ELF-1 (cell line): ENCODE data around the gene MS4A8.
A peak's percentile ranks its signal among the peaks of the same experiment; 100 is the strongest.
"Not testable (repeated sequence)": the region's sequence is repeated elsewhere in the genome, so short reads cannot be mapped to it uniquely, and the experiment has no call there.

Experiments
- DNase-seq: peaks from one replicate; pipeline ENCODE4 v3.0.0-alpha.2; 2016; ENCODE audit warnings: low read depth, low spot score

The MS4A8 gene, protein sequence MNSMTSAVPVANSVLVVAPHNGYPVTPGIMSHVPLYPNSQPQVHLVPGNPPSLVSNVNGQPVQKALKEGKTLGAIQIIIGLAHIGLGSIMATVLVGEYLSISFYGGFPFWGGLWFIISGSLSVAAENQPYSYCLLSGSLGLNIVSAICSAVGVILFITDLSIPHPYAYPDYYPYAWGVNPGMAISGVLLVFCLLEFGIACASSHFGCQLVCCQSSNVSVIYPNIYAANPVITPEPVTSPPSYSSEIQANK

DNA sequence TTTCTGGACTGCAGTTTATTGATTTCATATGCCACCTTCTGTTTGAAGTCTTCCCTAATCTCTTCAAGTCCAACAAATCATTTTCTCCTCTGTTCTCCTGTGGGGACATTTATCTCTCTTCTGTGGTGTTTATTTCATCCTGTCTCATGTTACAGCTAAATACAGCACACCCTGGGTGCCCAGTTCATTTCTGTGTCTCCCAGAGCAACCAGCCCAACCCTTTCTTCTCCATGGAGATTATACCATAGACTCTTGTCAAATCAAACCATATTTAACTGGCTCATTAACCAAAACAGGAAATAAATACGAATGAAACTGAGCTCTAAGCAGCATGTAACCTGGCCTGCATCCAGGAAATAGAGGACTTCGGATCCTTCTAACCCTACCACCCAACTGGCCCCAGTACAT, at the start of gene MS4A8:
Gene MS4A8 (plus strand): TSS at position 329 of the 408 bp plus-strand sequence. CDS start 1,249 bp downstream, outside the sequence.
- DNase-seq = no peak

DNA sequence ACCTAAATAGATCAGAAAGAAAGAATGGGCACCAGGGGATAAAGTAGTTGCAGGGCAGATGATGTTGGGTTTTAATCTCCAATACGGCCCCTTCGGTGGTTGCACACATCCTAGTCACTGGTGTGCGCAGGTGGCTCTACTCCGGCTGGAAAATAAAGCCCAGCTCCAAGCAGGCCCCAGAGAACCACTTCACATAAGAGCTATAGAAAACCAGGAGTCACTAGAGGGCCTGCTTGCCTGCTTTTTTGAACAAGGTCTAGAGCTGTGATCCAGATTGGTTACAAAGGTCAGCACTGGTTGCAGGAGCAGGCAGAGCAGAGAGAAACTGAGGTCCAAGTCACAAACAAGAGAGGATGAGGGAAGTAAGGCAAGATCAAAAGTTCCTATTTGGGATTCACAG, 41.5 kb upstream of the MS4A8 start:
- peak; percentile 8 for DNase-seq

DNA sequence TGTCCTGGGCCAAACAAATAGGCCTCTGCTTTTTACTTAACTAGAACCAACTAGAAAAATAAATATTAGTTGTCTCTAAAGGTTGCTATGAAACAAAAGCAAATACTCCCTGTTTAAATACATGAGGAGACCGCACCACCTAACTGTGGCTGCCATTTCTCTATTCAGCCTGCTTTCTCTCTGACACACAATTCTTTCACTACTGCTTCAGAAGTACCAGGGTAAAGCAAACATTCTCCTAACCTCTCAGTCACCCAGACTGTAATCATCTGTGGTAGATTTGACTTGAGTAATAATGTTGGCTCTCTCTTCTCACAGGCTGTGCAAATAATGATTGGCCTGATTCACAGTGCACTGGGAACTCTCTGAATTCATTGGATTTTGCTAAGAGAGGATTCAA, 41.0 kb upstream of the MS4A8 start:
- no peak for DNase-seq

DNA sequence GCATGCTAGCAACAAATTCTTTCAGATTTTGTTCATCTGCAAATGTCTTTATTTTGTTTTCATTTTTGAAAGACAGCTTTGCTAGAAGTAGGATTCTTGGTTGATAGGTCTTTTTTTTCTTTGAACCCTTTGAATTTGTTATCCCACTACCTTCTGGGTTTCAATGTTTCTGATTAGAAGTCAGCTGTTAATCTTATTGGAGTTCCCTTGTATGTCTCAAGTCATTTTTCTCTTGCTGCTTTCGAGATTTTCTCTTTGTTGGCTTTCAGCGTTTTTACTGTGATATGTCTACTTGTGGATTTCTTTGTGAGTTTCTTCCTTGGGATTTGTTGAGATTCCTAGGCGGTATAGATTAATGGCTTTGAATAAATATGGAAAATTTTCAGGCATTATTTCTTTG, 27.2 kb upstream of the MS4A8 start:
- no peak for DNase-seq

DNA sequence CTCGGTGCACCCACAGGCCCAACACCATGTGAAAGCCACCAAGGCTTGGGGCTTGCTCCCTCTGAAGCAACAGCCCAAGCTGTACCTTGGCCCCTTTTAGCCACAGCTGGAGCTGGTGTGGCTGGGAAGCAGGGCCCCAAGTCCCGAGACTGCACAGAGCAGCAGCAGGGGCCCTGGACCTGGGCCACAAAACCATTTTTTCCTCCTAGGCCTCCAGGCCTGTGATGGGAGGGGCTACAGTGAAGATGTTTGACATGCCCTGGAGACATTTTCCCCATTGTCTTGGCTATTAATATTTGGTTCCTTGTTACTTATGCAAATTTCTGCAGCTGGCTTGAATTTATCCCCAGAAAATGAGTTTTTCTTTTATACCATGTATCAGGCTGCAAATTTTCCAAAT, 21.2 kb upstream of the MS4A8 start:
- not testable (repeated sequence) for DNase-seq

DNA sequence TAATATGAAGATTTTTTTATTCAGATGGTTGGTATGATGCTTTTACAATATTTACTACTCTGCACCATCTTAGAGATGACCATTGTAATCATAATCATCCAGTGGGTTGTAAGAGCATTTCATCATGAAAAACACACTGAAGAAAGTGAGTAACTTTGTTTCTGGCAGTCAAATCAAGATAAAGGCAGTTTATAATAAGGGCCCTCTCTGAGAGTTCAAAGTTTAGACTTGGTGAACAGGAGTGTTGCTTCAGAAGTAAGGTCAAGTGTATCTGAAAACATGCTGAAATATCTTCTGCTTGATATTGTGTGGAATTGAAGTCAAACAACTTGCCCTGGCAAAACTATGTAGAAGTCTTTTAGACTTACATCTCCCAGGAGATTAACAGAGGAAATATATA, 19.5 kb upstream of the MS4A8 start:
- no peak for DNase-seq

DNA sequence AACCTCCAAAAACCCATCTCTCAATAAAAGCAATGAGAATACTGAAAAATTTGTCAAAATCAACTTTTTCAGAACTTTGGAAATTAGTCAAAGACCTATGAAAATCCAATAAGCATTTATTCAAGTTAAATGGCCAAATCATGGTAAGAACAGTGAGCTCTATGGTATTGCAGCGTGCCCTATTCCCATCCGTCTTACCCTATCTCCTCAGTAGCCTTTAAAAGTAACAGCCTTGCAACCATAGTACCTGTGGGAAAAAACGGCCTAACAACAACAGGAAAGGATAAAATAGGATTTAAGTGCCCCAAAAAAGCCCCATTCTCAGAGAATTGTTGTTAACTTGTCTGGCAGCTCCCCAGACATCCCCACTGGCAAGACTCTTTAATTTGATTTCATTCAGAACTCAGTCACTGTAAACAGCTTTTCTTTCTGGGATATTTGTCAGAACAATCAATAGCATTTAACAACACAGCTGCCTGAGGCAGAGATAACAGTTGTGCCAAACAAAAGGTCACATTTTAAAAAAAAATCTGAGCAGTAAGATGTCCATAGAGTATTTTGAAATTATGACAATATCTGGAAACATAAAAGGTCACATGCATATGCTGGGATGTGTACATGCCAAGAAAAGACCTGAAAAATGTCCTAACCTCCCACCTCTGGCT, 18.8 kb upstream of the MS4A8 start:
- DNase-seq = no peak

DNA sequence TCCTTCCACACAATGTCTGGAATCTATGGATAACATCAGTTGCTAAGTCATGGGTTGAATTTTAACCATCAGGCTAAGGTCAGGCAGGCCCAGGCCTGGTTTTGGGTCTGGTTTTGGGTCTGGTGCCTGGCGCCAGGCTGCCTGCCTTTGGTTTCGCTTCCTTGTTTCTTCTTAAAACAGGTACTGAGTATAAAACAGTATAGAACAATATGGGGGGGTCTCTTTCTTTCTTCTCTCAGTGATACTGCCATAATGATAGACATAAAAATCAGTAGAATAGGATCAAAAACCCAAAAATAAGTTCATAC, 14.9 kb upstream of the MS4A8 start:
- not testable (repeated sequence) for DNase-seq

DNA sequence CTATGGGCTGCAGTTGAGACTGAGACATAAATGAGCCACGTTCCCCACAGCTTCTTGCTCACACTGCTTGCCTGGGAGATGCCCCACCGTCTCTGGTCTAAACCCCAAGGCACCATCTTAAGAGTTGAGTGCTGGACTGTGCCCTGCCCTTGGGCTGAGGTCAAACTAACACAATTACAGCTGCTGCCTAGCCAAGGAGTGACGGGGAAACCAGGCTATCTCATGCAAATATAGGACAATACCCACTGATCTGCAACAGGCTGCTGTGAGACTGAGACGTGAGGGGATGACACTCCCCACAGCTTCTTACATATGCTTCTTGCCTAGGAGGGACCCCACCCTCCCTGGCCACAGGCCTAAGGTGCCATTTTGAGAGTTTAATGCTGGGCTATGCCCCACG, 7.8 kb upstream of the MS4A8 start:
- DNase-seq = no peak

DNA sequence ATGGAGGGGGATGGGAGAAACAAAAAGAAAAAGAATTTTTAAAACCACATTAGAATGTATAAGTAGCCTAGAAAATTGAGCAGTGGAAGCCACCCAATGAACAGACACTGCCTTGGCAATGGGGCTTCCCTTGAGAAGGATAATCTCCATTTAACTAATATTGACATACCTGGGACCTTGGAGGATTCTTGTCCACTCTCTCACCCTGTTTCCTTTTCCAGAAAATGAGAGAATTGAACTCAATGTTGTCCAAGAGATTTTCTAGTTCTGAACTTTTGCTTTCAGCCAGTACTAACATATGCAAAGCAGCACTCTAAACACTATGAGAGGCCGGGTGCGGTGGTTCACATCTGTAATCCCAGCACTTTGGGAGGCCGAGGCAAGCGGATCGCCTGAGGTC, 524 bp downstream of the MS4A8 start:
- DNase-seq = no peak

DNA sequence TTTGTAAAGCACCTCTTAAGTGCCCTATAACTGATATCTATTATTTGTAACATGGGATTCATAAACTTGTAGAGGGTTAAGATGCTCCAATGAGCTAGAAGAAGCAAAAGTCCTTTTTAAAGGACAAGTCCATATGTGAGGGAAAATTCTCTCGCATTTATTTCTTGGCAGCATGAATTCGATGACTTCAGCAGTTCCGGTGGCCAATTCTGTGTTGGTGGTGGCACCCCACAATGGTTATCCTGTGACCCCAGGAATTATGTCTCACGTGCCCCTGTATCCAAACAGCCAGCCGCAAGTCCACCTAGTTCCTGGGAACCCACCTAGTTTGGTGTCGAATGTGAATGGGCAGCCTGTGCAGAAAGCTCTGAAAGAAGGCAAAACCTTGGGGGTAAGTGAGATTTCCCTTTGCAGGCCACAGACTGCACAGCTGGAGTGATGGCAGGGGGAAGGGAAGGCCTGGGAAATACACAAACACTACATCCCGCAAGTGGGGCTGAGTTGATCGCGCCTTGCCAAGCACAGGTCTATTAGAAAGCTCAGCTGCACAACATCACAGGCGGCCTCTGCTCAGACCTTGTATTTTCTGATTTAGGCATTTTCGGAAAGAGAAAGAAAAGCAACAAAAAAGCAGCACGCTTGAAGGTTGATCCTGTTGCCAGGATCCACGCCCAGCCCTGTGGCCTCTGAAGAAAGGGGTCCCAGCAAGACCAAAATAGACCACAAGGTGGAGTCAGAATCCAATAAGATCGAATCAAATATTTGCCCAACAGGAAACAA, 1.5 kb downstream of the MS4A8 start:
- peak; percentile 78 for DNase-seq

DNA sequence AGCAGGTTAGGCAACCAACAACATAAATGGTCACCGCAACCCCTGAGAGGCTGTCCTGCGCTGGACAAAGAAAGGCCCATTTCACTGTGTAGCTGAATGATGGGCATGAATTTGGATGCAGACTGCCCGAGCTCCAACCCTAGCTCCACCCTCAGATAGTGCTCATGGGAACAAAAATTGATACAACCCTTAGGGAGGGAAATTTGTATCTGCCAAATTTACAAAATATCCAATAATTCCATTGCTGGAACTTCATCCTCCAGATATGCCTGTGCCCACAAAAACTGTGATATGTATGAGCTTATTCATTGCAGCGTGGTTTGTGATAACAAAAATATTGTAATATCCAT, 2.0 kb downstream of the MS4A8 start:
- no peak for DNase-seq

DNA sequence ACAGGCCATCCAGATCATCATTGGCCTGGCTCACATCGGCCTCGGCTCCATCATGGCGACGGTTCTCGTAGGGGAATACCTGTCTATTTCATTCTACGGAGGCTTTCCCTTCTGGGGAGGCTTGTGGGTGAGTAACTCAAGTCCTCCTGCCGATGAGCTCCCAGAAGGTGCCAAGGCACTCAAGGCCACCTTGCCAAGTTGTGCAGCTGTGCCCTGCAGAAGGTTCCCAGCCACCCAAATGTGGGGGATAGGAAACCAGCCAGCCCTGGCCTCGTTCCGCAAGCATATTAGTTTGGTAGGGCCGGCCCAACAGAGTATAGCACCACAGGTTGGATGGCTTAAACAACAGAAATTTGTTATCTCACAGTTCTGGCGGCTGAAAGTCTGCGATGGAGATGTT, 4.0 kb downstream of the MS4A8 start:
- DNase-seq = no peak

DNA sequence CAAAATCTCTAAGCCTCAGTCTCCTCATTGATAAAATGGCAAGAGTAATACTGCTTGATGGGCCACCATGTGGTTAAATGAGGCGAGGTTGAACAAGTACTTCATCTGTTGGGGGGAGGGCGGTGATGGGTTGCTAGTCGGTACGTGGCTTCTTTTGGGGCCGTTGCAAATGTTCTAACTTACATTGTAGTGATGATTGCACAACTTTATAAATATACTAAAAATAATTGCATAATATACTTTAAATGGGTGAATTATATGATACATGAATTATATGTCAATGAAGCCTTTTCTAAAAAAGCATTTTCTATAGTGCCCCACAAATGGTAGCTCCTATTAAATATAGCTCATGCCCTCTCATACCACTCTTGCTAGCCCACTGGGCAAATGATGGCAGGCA, 6.5 kb downstream of the MS4A8 start:
- no peak for DNase-seq

DNA sequence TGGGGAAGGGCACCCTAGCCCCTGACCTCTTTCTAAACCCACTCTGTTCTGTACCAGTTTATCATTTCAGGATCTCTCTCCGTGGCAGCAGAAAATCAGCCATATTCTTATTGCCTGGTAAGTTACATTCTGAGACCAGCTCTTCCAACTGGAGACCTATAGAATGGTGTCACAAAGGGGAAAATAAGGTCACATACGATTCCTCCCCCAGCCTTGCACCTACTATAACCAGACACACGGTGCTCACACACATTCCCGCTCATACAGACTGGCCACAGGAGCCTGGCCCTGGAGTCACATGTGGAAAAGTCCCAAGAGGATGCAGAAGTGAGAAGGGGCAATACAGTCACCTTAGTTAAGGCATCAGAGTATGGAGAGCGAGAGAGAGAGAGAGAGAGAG, 7.5 kb downstream of the MS4A8 start:
- no peak for DNase-seq

DNA sequence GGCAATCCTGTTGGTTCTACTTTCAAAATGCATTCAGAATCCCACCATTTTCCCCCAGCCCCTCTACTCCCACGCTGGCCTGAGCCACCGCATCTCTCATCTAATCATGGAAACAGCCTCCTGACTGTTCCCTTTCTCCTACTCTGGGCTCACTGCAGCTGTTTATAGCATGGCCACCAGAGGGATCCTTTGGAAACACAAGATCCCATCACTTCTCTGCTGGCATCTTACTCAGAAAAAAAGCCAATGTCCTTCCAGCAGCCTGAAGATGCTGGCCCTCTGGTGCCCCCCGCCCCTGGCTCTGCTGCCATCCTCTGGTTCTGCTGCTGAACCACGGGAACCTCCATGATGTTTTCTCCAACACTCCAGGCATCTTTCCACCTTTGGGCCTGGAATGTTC, 11.1 kb downstream of the MS4A8 start:
- DNase-seq = peak; percentile 56

DNA sequence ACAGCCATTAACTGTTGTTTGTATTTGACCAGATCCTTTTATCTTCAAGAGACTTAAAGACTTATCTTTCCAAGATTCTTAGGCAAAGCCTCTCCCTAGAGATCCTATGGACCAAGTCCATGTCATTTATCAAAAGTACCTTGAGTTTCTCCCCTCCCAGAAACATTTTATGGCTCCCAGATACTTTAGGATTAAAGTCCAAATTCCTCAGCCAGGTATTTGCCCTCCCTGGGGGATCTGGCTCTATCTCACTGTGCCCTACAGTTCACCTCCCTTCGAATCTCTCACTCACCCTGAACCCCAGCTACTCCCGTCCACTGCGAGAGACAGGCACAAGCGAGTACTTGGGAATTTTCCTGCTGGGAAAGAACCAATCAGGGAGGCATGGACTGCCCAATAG, 11.9 kb downstream of the MS4A8 start:
- DNase-seq = peak; percentile 15

DNA sequence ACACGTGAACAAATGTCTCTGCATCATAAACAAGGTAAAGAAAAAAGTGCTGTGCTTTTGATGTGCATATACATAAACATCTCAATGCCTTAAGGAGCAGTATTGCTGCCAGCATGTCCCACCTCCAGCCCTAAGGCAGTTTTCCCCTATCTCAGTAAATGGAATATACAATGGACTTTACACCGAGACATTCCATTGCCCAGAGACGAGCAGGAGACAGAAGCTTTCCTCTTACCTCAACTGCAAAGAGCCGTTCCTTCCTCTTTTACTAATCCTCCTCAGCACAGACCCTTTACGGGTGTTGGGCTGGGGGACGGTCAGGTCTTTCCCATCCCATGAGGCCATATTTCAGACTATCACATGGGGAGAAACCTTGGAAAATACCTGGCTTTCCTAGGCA, 14.0 kb downstream of the MS4A8 start:
- peak; percentile 32 for DNase-seq

DNA sequence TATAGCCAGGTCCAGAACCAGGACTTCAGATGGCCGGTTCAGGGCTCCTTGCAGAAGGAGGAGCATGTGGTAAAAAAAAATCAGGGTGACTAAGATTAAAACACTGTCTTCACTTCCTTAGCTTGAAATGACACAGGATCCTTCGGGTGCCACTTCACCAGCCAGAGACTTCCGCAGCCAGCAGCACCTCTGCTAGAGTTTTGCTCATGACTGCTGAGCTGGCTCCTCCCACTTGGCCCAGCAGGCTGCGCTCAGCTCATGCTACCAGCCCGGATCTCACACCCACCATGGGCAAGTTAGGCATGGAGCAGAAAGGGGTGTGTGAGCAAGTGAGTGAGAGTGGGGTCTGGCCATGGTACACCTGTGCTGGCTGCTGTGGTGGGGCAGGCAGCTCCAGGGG, 18.5 kb downstream of the MS4A8 start:
- no peak for DNase-seq

DNA sequence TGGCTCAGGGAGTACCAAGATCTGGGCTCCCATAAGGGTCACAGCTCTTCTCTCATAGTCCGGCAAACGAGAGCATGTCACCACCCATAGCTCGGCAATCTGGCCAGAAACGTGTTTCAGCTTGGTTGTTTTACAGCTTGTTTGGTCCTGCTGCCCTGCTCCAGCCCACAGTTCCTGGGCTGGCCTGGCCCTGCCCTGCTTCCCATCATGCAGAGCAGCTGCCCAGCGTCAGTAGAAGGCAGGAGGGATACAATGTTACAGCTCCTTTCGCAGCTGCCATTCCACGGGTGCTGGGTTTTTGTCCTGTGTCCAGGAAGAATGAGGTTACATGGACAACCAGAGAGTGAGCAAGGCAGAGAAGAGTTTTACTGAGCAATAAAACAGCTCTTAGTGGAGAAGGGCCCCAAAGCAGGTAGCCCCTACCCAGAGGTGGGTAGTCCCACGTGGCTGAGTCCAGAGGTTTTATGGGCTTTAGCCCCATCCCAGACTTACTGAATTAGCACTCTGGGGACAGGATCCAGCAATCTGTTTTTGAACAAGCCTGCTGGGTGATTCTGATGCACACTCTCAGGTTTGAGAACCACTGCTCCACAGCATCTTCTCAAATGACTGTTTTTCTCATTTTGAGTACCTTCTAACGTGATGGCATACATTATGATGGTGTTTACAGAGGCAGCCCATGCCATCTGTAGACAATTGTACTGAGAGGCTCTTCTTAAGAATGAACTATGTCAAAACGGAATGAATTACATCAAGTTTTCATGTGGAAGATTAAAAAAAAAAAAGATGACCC, 19.3 kb downstream of the MS4A8 start:
- DNase-seq = no peak

DNA sequence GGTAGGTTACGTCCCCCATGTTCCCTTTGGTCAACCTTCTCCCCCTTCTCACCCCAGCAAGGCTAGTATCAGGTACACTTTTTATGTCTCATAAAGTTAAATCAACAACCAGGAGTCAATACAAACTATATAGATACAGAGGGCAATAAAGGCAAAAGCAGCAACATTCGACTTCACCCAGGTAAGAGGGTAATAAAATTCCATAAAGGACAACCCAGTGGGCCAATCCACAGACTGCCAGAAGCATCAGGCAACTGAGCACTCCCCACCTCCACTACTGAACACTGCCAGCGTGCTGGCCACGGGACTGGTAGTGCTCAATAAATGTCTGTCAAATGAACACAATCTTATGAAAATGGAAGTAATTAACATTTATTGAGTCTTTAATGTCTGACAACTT, 20.0 kb downstream of the MS4A8 start:
- DNase-seq = no peak

DNA sequence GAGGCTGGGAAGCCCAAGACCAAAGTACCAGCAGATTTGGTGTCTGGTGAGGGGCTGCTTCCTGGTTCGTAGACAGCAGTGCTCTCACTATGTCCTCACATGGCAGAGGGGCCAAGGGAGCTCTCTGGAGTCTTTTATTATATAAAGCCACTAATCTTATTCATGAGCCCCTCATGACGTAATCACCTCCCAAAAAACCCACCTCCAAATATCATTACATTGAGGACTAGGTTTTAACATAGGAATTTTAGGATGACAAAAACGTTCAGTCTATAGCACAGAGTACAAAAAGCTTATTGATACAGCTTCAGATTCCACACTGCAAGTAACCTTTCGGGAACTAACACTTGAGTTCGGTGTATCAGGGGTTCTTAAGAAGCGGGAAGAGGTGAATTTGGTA, 21.0 kb downstream of the MS4A8 start:
- DNase-seq = no peak
